HFFc6 (cell line): ENCODE data around the gene NADK2. TPM values are rescaled to one million over a fixed set of nuclear protein-coding genes. Genes with fewer than 3 reads are reported as not detected.
"Not testable (repeated sequence)": the region's sequence is repeated elsewhere in the genome, so short reads cannot be mapped to it uniquely, and the experiment has no call there.

Experiments used
- DNase-seq: peaks from one replicate; pipeline ENCODE4 v3.0.0-alpha.2; 2018
- H3K27ac Mint-ChIP-seq: 2 replicates; pipeline ENCODE4 v1.8.0; 2020; ENCODE audit warnings: mild to moderate bottlenecking, mixed read lengths
- H3K27me3 Mint-ChIP-seq: 2 replicates; pipeline ENCODE4 v1.8.0; 2021; ENCODE audit warnings: mild to moderate bottlenecking, moderate library complexity, mixed read lengths; ENCODE audit not compliant: insufficient read depth
- H3K36me3 Mint-ChIP-seq: 2 replicates; pipeline ENCODE4 v1.8.0; 2021; ENCODE audit warnings: low read depth, mixed read lengths
- H3K4me1 Mint-ChIP-seq: 2 replicates; pipeline ENCODE4 v1.8.0; 2020; ENCODE audit warnings: low read depth, mixed read lengths
- H3K4me3 Mint-ChIP-seq: 2 replicates; pipeline ENCODE4 v1.8.0; 2020; ENCODE audit warnings: mild to moderate bottlenecking, moderate library complexity, mixed read lengths
- H3K9me3 Mint-ChIP-seq: 2 replicates; pipeline ENCODE4 v1.8.0; 2020; ENCODE audit warnings: mild to moderate bottlenecking, mixed read lengths
- total RNA-seq, 6 experiments: library from RNA; stranded (reverse); fragmentation: NEBNext Ultra II Directional; extraction: Animal tissue kit (Norgen Biotek cat#: 25700); gene quantifications; 2 replicates in 1 of 6; 3 replicates in 5 of 6; pipeline ENCODE4 v1.2.3, GENCODE V29; 2021
- TF ChIP-seq, protein P1 (sequence below): fragments of 200-600 bp; sonication (generic); IDR thresholded peaks from 2 replicates; pipeline ENCODE4 v1.5.0; 2021; ENCODE audit warnings: antibody characterized with exemption, mild to moderate bottlenecking

Gene NADK2
- total RNA-seq, 6 experiments from 2014 or later: 14.6 to 20.1 (median 15.3) TPM

DNA sequence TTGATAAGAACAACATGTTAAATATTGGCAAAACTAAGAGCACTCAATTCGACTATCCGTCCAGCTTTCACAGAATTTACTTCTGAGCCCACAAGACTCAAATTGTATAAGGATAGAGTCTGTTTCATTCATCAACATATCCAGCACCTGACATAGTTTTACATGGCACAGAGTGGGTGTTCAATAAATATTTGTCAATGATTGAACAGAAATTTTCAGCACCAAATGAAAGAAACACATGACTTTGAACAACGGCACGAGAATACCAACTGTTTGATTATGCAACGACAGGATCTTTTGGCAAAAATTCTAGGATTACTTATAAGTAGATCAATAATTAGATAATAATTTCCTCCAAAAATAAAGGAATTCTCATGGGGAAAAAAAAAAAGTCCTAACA lies 48.0 kb downstream of the NADK2 start:
- Mint-ChIP-seq H3K4me3 (no peak overlapping the region), H3K36me3 (peaks cover 38% of the 10 kb centered on the region), H3K27ac (no peak overlapping the region), H3K4me1 (no peaks in the 10 kb centered on the region; the same call in 1 of the 2 replicates), H3K27me3 (no peaks in the 10 kb centered on the region), H3K9me3 (peaks cover 3% of the 10 kb centered on the region; the same call in 1 of the 2 replicates)
- no peak for DNase-seq
- TF ChIP-seq, protein P1, sequence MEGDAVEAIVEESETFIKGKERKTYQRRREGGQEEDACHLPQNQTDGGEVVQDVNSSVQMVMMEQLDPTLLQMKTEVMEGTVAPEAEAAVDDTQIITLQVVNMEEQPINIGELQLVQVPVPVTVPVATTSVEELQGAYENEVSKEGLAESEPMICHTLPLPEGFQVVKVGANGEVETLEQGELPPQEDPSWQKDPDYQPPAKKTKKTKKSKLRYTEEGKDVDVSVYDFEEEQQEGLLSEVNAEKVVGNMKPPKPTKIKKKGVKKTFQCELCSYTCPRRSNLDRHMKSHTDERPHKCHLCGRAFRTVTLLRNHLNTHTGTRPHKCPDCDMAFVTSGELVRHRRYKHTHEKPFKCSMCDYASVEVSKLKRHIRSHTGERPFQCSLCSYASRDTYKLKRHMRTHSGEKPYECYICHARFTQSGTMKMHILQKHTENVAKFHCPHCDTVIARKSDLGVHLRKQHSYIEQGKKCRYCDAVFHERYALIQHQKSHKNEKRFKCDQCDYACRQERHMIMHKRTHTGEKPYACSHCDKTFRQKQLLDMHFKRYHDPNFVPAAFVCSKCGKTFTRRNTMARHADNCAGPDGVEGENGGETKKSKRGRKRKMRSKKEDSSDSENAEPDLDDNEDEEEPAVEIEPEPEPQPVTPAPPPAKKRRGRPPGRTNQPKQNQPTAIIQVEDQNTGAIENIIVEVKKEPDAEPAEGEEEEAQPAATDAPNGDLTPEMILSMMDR: no peak

DNA sequence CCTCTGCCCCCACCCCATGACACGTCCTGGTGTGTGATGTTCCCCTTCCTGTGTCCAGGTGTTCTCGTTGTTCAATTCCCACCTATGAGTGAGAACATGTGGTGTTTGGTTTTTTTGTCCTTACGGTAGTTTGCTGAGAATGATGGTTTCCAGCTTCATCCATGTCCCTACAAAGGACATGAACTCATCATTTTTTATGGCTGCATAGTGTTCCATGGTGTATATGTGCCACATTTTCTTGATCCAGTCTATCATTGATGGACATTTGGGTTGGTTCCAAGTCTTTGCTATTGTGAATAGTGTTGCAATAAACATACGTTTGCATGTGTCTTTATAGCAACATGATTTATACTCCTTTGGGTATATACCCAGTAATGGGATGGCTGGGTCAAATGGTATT lies 57.3 kb downstream of the NADK2 start:
- H3K4me1 Mint-ChIP-seq, DNase-seq, H3K27ac Mint-ChIP-seq, H3K27me3 Mint-ChIP-seq, H3K9me3 Mint-ChIP-seq, H3K4me3 Mint-ChIP-seq: not testable (repeated sequence)
- H3K36me3 Mint-ChIP-seq: peaks cover 91% of the 10 kb centered on the region

DNA sequence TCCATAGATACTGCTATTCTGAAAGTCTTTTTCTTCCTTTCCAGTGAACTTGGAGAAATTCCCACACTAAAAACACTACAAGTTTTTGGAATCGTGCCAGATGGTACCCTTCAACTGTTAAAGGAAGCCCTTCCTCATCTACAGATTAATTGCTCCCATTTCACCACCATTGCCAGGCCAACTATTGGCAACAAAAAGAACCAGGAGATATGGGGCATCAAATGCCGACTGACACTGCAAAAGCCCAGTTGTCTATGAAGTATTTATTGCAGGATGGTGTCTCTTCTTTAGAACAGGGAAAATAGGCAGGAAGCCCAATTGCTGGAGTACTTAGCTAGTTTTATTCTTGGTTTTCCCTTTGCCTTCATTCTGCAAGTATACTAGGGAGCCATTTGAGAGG lies 60.0 kb downstream of the NADK2 start:
- H3K27me3 Mint-ChIP-seq: no peaks in the 10 kb centered on the region
- no peak overlapping the region for H3K4me3 Mint-ChIP-seq
- TF ChIP-seq, protein P1: no peak
- no peaks in the 10 kb centered on the region for H3K9me3 Mint-ChIP-seq
- H3K27ac Mint-ChIP-seq: no peak overlapping the region
- DNase-seq: no peak
- no peaks in the 10 kb centered on the region for H3K4me1 Mint-ChIP-seq
- H3K36me3 Mint-ChIP-seq: peaks cover 72% of the 10 kb centered on the region

DNA sequence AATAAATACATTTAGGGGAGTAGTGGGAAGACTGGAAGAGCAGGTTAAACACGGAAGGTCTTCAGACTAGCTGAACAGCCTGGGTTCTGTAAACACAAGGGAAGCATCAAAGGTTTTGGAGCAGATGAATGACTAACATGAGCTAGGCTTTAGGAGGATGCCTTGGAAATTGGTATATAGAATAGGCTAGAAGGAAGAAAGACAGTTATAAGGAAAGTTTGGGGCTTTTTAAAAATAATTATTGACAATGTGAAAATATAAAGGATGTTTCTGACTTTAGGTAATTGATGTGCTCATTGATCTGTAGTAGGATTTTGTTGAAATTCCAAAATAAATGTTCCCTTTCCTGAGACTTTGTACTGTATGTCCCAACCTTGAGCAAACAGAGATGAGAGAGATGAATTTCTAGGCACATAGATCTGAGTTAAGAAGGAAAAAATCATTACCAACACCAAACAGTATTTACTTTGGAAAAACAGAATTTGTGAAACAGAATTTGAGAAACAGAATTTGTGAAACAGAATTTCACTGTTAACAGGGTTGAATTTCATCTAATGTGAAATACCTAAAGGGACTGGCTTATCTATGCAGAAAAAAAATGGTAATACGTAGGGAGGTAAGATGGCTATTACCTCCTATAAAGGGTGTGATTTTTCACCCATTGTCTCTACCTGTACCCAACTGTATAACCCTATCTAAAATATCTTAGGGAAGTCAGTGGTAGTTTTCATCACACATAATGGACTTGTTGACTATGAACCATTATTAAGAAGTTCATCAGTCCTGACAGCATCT lies 61.0 kb downstream of the NADK2 start:
- H3K27ac Mint-ChIP-seq: no peak overlapping the region
- no peaks in the 10 kb centered on the region for H3K9me3 Mint-ChIP-seq
- TF ChIP-seq, protein P1: no peak
- H3K36me3 Mint-ChIP-seq: peaks cover 67% of the 10 kb centered on the region
- H3K4me3 Mint-ChIP-seq: no peak overlapping the region
- no peaks in the 10 kb centered on the region for H3K27me3 Mint-ChIP-seq
- no peak for DNase-seq
- H3K4me1 Mint-ChIP-seq: no peaks in the 10 kb centered on the region

DNA sequence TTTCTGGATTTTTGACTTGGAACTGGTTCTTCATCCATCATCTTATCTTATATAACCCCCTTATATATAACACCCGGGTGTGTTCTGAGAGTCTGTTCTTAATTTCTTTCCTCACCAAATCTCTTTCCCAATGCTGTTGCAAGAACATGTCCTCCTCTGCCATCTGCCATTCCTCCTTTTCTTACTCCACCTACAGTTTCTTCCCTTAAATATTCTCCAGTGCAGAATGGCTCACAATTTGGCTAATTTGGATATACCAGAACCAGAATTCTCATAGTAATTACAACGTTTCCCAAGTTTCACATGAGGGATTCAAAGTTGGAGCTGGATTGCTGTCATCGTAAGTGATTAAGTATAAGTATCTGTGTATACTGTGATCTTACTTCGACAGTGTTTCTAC lies 61.8 kb downstream of the NADK2 start:
- Mint-ChIP-seq H3K27ac (no peak overlapping the region), H3K9me3 (no peaks in the 10 kb centered on the region), H3K36me3 (peaks cover 61% of the 10 kb centered on the region), H3K27me3 (no peaks in the 10 kb centered on the region), H3K4me1 (no peaks in the 10 kb centered on the region), H3K4me3 (no peak overlapping the region)
- TF ChIP-seq, protein P1: no peak
- DNase-seq: no peak

DNA sequence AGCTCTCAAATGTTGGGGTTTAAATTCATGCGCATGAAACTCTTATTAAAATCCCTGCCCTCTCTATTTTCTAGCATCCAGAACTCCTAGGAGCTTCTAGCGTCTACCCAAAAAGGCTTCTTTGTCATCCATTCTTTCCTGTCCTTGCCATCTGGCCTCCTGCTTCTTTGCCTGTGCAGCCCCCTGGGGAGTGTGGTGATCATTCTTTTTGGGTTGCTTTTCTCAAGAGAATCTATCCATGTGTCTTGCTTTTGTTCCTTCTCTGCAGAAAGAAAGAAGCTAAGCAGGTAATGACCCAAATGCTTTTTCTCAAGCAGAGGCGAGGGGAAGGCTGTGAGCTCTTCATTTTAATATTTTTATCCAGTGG lies 63.2 kb downstream of the NADK2 start:
- no peak overlapping the region for H3K4me3 Mint-ChIP-seq
- H3K27ac Mint-ChIP-seq: no peak overlapping the region
- peaks cover 52% of the 10 kb centered on the region for H3K36me3 Mint-ChIP-seq
- H3K27me3 Mint-ChIP-seq: no peaks in the 10 kb centered on the region
- TF ChIP-seq, protein P1: no peak
- no peaks in the 10 kb centered on the region for H3K4me1 Mint-ChIP-seq
- no peaks in the 10 kb centered on the region for H3K9me3 Mint-ChIP-seq
- DNase-seq: no peak
